ENCODE results near the gene CPXM1.
A peak's percentile ranks its signal among the peaks of the same experiment; 100 is the strongest.
"Not testable (repeated sequence)": the region's sequence is repeated elsewhere in the genome, so short reads cannot be mapped to it uniquely, and the experiment has no call there.

The CPXM1 gene

GRCh38 chr20:2800521-2801285 is at the start of gene CPXM1:
Gene CPXM1, minus strand, starts transcription at chr20:2800627. Its CDS starts 55 bp downstream, at chr20:2800572.
- no peak for DNase-seq (ENCODE audit: low spot score)

DNA sequence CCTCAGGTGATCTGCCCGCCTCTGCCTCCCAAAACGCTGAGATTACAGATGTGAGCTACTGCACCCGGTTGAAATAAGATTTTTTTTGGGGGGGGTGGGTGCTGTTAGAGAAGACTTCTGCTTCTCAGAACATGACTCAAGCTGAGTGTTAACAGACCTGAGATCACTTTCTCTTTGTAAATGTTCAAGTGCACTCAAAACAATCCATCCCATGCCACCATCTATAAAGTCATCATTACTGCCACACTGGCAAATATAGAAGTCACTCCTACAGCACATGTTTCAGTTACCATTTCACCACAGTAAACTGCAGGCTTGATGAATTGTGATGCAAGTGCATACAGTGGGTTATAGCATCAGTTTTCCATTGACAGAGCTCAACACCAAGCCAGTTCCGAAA is 49.1 kb upstream of the CPXM1 start:
- DNase-seq (ENCODE audit: low spot score), result no peak

GRCh38 chr20:2847802-2848201 is 47.4 kb upstream of the CPXM1 start:
- DNase-seq (ENCODE audit: low spot score), result no peak

DNA sequence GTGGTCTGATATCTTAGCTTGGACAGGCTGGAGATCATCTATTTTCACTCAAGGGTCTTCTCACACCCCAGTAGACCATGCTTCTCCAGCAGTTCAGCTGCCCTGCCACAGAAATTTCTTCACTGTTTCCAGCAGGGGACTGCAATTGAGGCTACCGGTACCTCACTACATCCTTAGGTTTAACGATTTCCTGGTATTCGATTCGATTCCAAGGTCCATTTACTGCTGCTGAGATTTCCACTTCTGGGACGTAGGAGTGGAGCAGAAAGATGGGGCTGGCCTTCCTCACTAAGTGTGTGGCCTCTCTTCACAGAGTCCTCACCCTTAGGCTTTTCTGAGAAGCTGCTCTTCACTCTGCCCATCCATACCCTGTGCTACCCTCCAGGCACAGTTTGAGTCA is 46.3 kb upstream of the CPXM1 start:
- DNase-seq (ENCODE audit: low spot score), result no peak

DNA sequence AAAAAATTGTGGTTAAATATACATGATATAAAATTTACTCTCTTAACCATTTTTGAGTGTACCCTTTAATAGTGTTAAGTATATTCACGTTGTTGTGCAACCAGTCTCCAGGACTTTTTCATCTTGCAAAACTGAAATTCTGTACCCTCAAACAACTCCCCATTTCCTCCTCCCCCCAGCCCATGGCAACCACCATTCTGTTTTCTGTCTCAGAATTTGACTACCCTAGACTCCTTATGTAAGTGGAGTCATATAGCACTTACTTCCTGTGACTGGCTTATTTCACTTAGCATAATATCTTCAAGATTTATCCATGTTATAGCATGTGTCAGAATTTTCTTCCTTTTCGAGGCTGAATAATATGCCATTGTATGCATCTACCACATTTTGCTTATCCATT is 45.2 kb upstream of the CPXM1 start:
- no peak for DNase-seq (ENCODE audit: low spot score)

- peak; percentile 68 for DNase-seq (ENCODE audit: low spot score)
These were observed 40.6 kb upstream of the CPXM1 start for GRCh38 chr20:2840967-2841531.

DNA sequence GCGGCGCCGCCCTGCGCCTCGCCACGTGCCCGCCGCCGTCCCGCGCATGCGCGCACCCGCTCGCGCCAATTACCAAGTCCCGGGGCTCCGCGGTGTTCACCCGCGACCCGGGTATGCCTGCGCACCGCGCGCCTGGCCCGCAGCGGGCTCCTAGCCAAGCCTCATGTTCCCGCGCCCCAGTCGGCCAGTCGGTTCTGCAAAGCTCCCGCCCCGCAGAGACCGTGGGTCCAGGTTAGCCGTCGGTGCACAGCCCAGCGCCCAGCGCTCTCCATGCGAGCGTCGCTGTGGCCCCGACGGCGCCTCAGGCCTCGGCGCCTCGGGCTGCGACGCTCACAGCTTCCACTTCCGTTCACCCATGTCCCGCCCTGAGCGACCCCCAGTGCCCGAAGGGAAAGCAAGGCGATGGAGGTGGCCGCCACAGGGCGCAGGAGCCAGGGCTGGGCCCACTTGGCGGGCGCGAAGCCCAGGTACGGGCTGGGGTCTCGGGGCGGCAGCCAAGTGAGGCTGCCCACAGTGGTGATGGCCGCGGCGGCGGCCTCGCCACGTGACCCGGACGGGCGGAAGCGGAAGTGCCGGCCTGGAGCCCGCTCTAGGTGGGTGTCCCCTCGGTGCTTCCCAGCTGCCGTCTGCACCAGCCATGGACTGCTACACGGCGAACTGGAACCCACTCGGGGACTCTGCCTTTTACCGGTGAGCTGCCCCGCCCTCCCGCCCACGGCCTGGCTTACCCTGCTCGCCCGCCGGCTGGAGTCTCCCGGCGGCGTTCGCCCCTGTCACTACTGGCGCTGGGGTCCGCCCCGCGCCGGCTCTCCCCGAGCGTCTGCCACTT is 39.9 kb upstream of the CPXM1 start, which contains the start of the genes PCED1A and VPS16:
Gene PCED1A, minus strand, starts transcription at position 518 of the 829 bp plus-strand sequence. CDS start 743 bp downstream, outside the sequence.
Gene VPS16, plus strand, starts transcription at position 608 of the 829 bp plus-strand sequence. Its CDS starts 30 bp downstream, at position 638.
- peak; percentile 99 for DNase-seq (ENCODE audit: low spot score)

- no peak for DNase-seq (ENCODE audit: low spot score)
These were observed 39.3 kb upstream of the CPXM1 start for GRCh38 chr20:2839732-2840137.

DNA sequence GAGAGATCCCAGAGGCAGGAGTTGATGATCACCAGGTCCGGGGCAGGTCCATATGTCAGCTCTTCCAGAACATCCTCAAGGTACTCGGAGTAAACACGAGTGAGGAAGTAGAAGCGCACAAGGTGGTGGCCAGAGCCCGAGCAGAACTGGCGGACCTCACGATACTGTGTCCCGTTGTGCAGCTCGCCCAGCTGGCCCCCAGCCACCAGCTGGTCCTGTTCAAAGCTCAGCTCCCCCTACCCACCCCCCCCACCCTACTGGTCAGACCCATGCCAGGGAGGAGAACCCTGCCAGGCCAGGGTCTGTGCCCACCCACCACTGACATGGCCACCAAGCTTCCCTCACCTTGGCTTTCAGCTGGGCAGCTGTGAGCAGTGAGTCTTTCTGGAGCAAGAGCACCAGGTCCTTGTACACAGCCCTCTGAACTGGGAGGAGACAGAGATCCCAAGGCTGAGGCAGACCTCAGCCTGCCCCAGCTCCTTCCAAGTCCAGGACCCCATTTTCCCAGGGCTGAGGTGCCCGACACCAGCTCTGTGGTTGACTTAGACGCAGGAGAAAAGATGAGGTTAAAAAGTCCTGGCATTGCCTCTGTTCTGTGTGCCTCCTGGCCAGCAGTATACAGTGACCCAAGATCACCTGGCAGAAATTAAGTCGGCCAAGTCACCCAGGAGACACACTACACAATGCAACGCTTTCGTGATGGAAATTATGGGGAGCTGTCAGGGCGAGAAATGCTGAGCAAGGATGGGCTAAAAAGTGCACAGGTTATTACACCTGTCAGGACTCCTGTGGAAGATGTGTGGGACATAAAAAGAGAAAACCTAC is 38.6 kb upstream of the CPXM1 start:
- DNase-seq (ENCODE audit: low spot score), result no peak

- no peak for DNase-seq (ENCODE audit: low spot score)
These were observed 37.9 kb upstream of the CPXM1 start for GRCh38 chr20:2838170-2838797.

DNA sequence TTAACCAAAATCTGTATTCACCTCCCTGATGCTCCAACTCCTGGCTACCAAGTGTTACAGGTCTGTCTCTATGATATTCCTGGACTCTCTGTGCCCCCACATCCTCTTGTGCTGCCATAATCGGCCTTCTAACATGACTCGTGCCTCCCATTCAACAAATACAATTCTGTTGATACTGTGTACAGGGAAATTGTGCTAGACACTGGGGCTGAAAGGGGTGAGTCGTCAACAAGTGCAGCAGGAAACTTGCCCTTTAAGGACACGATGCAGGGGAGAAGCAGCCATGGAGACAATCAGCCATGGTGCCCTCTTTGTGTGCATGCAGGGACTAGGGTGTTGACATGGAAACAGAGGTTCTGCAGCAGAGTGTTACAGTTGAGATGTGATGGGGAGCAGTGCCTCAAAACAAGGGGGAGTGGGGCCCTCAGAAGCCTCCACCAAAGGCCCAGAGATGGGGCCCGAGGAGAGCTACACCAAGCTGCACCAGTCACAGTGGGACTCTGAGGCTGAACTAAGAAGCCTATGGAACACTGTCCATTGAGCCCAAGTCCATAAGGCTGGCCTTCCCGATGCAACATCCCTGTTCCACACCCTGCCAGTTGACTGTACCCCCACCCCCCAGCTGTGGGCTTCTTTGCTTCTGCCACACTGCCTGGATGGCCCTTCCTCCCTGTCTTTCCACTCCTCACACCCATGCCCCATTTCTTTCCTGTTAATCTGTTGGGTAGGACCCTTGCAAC is 37.0 kb upstream of the CPXM1 start:
- DNase-seq (ENCODE audit: low spot score), result no peak

DNA sequence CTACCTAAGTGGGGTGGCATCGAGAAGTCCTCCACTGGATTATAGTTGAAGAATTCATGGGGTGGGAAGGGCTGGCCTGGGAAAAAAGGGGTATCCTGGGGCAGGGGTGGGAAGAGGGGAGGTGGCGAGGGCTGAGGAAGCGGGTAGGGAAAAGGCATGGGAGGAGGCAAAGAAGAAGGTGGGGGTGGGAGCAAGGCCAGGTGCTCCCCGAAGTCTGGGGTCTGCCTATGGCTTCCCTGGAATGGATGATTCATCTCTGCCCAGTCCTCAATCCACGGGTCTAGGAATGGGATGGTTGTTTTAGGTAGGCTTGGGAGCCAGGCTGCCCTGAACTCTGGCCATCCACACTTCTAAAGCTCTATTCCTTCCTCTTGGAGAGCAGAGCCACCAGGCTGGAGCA is 35.6 kb upstream of the CPXM1 start:
- no peak for DNase-seq (ENCODE audit: low spot score)

DNA sequence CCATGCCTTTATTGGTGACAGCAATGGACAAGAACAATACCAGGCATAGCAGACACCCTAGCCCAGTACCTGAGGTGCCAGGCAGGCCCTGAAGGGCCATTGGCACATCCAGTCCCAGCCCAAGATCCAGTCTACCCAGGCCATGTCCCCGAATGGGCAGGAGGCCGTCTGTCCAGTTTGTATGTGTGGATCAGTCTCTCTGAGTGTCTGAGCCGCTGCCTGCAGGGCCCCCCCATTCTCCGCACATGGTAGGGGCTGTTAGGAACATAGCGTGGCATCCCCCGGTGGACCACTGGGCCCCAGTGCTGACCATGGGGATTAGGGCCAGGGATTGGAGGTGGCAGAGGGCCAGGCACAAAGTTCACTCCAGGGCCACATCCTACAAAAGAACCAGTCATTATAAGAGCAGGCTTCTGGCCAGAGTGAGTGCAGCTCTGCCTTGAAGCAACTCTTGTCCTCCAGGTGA is 34.9 kb upstream of the CPXM1 start:
- no peak for DNase-seq (ENCODE audit: low spot score)

GRCh38 chr20:2834401-2835110 is 34.1 kb upstream of the CPXM1 start:
- no peak for DNase-seq (ENCODE audit: low spot score)

DNA sequence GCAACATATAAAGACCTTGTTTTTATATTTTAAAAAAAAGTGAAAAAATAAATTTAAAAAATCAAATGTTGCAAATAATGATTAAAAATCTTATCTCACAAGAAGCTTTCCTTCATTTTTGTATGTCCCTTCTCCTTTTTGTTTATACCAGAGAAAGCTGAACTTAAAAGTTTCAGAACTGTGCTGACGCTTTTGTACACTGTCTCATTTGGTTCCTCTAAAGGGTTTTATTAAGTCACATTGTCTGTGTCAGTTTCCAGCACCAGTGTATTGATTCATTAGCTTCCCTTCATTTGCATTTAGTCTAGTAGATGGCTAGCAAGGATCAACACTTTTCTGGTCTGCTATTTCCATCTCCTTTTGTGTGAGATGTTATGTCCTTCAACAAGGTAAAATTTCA is 33.3 kb upstream of the CPXM1 start:
- no peak for DNase-seq (ENCODE audit: low spot score)

GRCh38 chr20:2831206-2831605 is 30.8 kb upstream of the CPXM1 start:
- DNase-seq (ENCODE audit: low spot score), result not testable (repeated sequence)

GRCh38 chr20:2829376-2829775 is 28.9 kb upstream of the CPXM1 start:
- no peak for DNase-seq (ENCODE audit: low spot score)

DNA sequence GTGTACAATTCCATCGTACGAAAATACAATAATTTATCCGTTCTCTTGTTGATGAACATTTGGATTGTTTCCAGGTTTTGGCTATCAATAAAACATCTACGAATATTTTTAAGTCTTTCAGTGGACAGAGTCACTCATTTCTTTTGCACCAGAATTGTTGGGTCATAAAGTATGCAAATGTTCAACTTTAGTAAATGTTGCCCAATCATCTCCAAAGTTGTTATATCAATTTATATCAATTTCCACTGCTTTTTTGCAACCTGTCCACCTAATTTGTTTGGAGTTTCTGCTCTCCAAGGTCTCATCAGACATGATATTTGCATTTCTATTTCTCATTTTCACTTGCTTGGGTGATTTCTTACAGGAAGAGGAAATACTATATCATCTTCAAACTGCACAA is 26.2 kb upstream of the CPXM1 start:
- no peak for DNase-seq (ENCODE audit: low spot score)

GRCh38 chr20:2825761-2826160 is 25.3 kb upstream of the CPXM1 start:
- DNase-seq (ENCODE audit: low spot score), result no peak

DNA sequence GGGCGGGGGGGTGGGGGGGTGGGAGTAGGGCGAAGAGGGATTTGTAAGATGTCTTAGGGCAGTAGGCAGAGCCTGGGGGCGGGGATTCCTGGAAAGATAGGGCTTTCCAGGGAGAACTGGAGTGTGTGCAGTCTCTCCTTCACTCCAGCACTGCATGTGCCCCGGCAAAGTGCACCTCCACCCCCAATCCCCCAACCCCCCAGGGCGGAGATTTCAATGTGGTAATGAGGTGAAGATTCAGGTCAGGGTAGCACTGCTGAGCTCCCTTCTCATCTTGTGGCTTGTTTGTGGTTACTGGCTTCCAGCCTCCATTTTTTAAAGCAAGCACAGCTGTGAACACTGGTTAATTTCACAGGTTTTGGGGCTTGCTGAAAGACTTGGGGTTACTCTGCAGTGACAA is 21.6 kb upstream of the CPXM1 start:
- DNase-seq (ENCODE audit: low spot score), result no peak

Measured in HuH-7 (cell line).